ENCODE measurements around the gene PTPRN2. TPM values are rescaled to one million over a fixed set of nuclear protein-coding genes. Genes with fewer than 3 reads are reported as not detected.

PTPRN2 gene
- total and polyA plus RNA-seq, 2 donors (not counting 3 experiments of a cell fraction or from before 2014, with no cell fraction given) = 0.62 to 0.88 TPM

GRCh38 chr7:157849726-157850125 lies 737.9 kb downstream of the PTPRN2 start:
- dilution Hi-C loops (cut with MboI; ENCODE audit: extremely low pct_ligation_motif_present, low sequenced_read_pairs) = no loop called here
- FAIRE-seq = no peak
- no peaks in the 10 kb centered on the region for H3K79me2 ChIP-seq (ENCODE audit: control insufficient read depth, insufficient read depth, low read length)
- H3K27me3 ChIP-seq (ENCODE audit: control insufficient read depth in 2 of 2, insufficient read depth in 2 of 2, low read length in 2 of 2) = no peaks in the 10 kb centered on the region
- CTCF ChIA-PET = no interaction called here
- H3K4me2 ChIP-seq (ENCODE audit: insufficient read depth, low read length) = no peak overlapping the region
- H3K27ac ChIP-seq (ENCODE audit: insufficient read depth, low read depth, low read length) = no peak overlapping the region
- H3K36me3 ChIP-seq (ENCODE audit: control insufficient read depth in 2 of 2, extremely low read depth in 1 of 2, insufficient read depth in 2 of 2, low read length in 2 of 2) = no peaks in the 10 kb centered on the region
- no TSS peak for BruUV-seq (replicated peaks)
- intact Hi-C loops (cut with micrococcal nuclease) = no loop called here
- H2AFZ ChIP-seq (ENCODE audit: low read depth, low read length) = no peak overlapping the region
- H3K4me3 ChIP-seq (replicated peaks in 1 of 3; ENCODE audit: insufficient read depth in 1 of 3, low read depth in 1 of 3, low read length in 3 of 3) = no peak overlapping the region
- no peaks in the 10 kb centered on the region for H4K20me1 ChIP-seq (replicated peaks; ENCODE audit: control insufficient read depth, extremely low read depth, insufficient read depth, low read length)
- H3K9me3 ChIP-seq (replicated peaks; ENCODE audit: control insufficient read depth, insufficient read depth, low read length) = peaks cover 13% of the 10 kb centered on the region
- H3K9ac ChIP-seq (replicated peaks; ENCODE audit: extremely low read depth, insufficient read depth, low read length) = no peak overlapping the region
- no peaks in the 10 kb centered on the region for H3K9me1 ChIP-seq (replicated peaks; ENCODE audit: control insufficient read depth, extremely low read depth, insufficient read depth, low read length)
- TF ChIP-seq CTCF (IDR thresholded peaks at IDR 0.05; ENCODE audit: extremely low read depth in 1 of 2, insufficient read depth in 1 of 2, low read depth in 1 of 2, low read length in 2 of 2) = no peak
- H3K4me1 ChIP-seq (ENCODE audit: control insufficient read depth, extremely low read depth, insufficient read depth, low read length) = no peaks in the 10 kb centered on the region
- POLR2A ChIA-PET = no interaction called here
- DNase-seq (ENCODE audit: low read depth, low spot score) = no peak

- DNase-seq (ENCODE audit: low read depth, low spot score) = no peak
- Histone ChIP-seq H3K27ac (ENCODE audit: insufficient read depth, low read depth, low read length) (no peak overlapping the region), H3K36me3 (ENCODE audit: control insufficient read depth in 2 of 2, extremely low read depth in 1 of 2, insufficient read depth in 2 of 2, low read length in 2 of 2) (no peaks in the 10 kb centered on the region), H3K79me2 (ENCODE audit: control insufficient read depth, insufficient read depth, low read length) (no peaks in the 10 kb centered on the region), H4K20me1 (replicated peaks; ENCODE audit: control insufficient read depth, extremely low read depth, insufficient read depth, low read length) (no peaks in the 10 kb centered on the region), H3K9me3 (replicated peaks; ENCODE audit: control insufficient read depth, insufficient read depth, low read length) (peaks cover 13% of the 10 kb centered on the region), H3K4me1 (ENCODE audit: control insufficient read depth, extremely low read depth, insufficient read depth, low read length) (no peaks in the 10 kb centered on the region), H3K9ac (replicated peaks; ENCODE audit: extremely low read depth, insufficient read depth, low read length) (no peak overlapping the region), H2AFZ (ENCODE audit: low read depth, low read length) (no peak overlapping the region), H3K9me1 (replicated peaks; ENCODE audit: control insufficient read depth, extremely low read depth, insufficient read depth, low read length) (no peaks in the 10 kb centered on the region), H3K4me2 (ENCODE audit: insufficient read depth, low read length) (no peak overlapping the region), H3K4me3 (replicated peaks in 1 of 3; ENCODE audit: insufficient read depth in 1 of 3, low read depth in 1 of 3, low read length in 3 of 3) (no peak overlapping the region), H3K27me3 (ENCODE audit: control insufficient read depth in 2 of 2, insufficient read depth in 2 of 2, low read length in 2 of 2) (no peaks in the 10 kb centered on the region)
- intact Hi-C loops (cut with micrococcal nuclease) = no loop called here
- dilution Hi-C loops (cut with MboI; ENCODE audit: extremely low pct_ligation_motif_present, low sequenced_read_pairs) = no loop called here
- no TSS peak for BruUV-seq (replicated peaks)
- ChIA-PET POLR2A (no interaction called here), CTCF (no interaction called here)
- no peak for FAIRE-seq
- no peak for TF ChIP-seq JUN (IDR thresholded peaks at IDR 0.05; ENCODE audit: borderline replicate concordance, insufficient read depth, insufficient read length, low read depth)
- no peak for TF ChIP-seq FOS (IDR thresholded peaks at IDR 0.05; ENCODE audit: borderline replicate concordance, insufficient read depth, low read length)
- TF ChIP-seq MAX (IDR thresholded peaks at IDR 0.05; ENCODE audit: insufficient read depth, insufficient read length) = no peak
- TF ChIP-seq MYC (IDR thresholded peaks at IDR 0.05; ENCODE audit: low read depth, low read length) = no peak
- TF ChIP-seq POLR2AphosphoS5 (IDR thresholded peaks at IDR 0.05; ENCODE audit: insufficient read depth, low read depth, low read length) = no peak
- no peak for TF ChIP-seq EZH2 (IDR thresholded peaks at IDR 0.05; ENCODE audit: borderline replicate concordance, low read depth, low read length, severe bottlenecking)
- TF ChIP-seq CTCF (IDR thresholded peaks at IDR 0.05; ENCODE audit: extremely low read depth in 1 of 2, insufficient read depth in 1 of 2, low read depth in 1 of 2, low read length in 2 of 2) = no peak
- TF ChIP-seq POLR2A (IDR thresholded peaks at IDR 0.05; ENCODE audit: low read depth, low read length) = no peak
- no peak for TF ChIP-seq GATA2 (IDR thresholded peaks at IDR 0.05; ENCODE audit: insufficient read depth, insufficient read length, low read depth, low read length)
Observed at GRCh38 chr7:157849341-157849596, 738.4 kb downstream of the PTPRN2 start.

Data from endothelial cell of umbilical vein (primary cell).